Measurements from ENCODE around the gene OR4S2.

GRCh38 chr11:55673860-55674259, 25.7 kb downstream of the OR4S2 start:
- no peak for TF ChIP-seq EZH2 (IDR thresholded peaks at IDR 0.05; ENCODE audit: low read length, missing control alignments)
- TF ChIP-seq CTCF (conservative IDR thresholded peaks at IDR 0.05 in 1 of 2, IDR thresholded peaks at IDR 0.05 in 1 of 2; ENCODE audit: low read depth in 1 of 2, low read length in 2 of 2), result no peak

Measured in fibroblast of lung (primary cell).